GM19455 (cell line): ENCODE results near the gene VGLL1.

Experiments
- ATAC-seq: cut with Tn5 transposase; IDR thresholded peaks from one replicate; pipeline ENCODE4 v1.9.1; 2021; ENCODE audit not compliant: unreplicated experiment

VGLL1 gene

GRCh38 chrX:136531951-136532350, at the start of gene VGLL1:
Gene VGLL1, plus strand, starts transcription at chrX:136532215. Its CDS starts 3,806 bp downstream, at chrX:136536021.
- ATAC-seq, result no peak

GRCh38 chrX:136487647-136488046, 44.4 kb upstream of the VGLL1 start, which contains the start of gene BRS3:
Gene BRS3, plus strand, starts transcription at chrX:136487947. Its CDS starts 168 bp downstream, at chrX:136488115.
- ATAC-seq, result no peak

DNA sequence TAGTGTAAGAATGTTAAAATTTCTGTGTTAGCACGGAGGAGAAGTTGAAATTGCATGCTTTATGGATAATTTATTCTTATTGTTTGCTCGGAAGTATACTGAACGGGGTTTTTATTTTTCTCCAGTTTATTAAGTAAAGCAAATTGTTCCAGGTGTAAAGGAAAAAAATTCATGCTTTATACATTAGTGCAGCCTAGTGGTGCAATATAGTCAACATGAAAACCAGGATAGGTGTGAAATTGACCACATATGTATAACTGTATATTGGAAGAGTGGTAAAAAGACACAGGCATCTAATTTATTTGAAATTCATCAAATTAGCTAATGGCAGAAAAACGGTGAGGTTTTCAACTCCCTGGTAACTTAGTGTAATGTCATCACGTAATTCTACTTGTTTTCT, 43.3 kb upstream of the VGLL1 start:
- ATAC-seq, result no peak

- ATAC-seq, result no peak
These were observed 40.2 kb upstream of the VGLL1 start for GRCh38 chrX:136491832-136492231.

DNA sequence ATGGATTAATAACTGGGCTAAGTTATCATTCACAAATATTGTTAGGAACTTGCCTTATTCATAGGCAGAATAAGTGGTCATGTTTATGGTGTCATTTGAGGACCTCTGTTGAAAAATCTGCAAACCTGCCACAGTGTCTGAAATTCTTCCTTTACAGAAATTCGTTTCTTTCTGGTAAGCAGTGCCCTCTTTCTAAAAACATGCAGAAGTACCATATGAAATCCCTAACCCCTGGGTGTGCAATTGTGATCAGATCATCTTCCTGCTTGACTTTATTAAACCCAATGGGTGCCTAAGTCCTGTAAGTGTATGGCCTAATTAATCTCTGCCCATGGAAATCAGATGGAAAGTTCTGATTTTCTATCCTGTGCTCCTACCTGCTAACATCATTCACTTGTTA, 39.0 kb upstream of the VGLL1 start:
- ATAC-seq, result no peak

DNA sequence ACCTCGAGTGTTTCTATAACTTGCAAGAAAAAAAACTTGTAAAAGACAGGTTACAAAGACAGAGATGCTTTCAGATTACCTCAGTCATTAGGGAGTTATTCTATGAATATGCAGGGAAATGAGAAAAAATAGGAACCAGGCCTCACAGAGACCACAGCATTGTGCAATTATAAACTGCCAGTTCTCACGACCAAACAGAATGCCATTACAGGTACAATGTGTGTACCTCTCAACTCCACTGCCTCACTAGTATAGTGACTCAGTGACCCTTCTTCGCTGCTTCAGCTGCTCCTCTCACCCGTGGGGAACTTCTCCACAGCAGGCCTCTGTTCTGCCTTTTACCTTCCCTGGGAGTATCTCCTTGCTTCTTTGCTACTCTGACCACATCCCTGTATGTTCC, 37.0 kb upstream of the VGLL1 start:
- ATAC-seq, result no peak

- no peak for ATAC-seq
These were observed 35.7 kb upstream of the VGLL1 start for GRCh38 chrX:136496186-136496763.

DNA sequence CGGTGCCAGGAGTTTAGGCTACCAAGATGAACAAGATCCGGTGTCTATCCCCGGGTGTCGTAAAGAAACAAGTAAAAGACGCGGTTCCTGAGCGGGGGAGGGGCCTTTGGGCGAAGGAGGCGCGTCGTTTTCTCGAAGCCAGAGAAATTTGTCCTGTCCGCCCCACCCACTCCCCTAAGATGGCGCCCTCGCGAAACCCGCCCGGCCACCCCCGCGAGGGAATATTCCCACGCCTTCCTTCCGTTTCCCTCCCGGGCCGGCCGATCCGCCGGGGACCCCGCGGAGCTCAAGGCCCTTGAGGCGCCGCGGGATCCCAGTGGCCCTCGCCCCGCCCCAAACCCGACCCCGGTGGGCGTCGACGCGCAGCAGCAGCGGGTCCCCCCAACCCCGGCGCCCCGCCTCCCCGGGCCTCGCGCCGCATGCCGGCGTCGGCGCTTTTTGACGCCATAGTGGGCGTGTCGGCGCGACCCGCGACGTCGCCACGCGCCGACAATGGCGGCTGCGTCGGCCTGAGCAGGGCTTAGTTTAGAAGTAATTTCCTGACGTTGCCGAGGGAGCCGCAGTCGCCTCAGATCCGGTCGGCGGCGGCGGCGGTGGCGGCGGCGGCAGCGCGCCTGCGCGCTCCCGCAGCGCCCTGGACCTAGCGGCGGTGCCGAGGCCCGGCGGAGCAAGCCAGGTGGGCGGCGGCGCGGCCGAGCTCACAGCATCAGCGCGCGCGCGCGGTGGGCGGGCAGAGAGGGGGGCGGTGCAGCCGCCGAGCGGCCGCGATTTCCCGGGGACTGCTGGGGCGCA, 35.1 kb upstream of the VGLL1 start:
- ATAC-seq, result peak; percentile 87

DNA sequence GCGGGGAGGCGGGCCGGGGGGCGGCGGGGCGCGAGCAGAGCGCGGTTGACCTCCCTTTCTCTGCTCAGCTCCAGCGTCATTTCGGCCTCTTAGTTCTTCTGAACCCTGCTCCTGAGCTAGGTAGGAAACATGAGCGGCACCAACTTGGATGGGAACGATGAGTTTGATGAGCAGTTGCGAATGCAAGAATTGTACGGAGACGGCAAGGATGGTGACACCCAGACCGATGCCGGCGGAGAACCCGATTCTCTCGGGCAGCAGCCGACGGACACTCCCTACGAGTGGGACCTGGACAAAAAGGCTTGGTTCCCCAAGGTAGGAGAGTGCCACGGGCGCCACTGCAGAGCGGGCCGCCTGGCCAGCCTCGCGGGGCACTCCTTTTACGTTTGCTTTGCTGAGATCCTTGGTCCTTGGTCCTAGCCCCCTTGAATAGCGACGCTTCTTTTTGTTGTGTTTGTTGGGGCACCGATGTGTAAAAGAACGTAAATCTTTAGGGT, 34.4 kb upstream of the VGLL1 start, which contains the start of gene HTATSF1:
HTATSF1 (plus strand) TSS at position 37 of the 497 bp plus-strand sequence; CDS start at position 130, 93 bp downstream.
- peak; percentile 22 for ATAC-seq

DNA sequence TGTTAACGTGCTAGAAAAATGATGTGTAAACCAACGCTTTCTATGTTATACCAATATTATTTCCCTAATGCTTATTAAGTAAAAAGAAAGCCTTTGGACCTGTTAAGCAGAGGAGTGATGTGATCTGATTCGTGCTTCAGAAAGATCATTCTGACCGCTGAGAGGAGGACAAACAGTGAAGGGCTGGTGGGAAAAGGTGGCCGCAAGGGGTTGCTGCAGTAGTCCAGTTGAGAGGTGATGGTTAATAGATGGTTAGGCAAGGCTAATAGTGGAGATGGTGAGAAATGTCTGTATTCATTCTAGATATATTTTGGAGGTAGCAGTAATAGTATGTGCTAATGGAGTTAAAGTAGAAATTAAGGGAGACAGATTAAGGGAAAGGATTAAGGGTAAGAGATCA, 12.9 kb upstream of the VGLL1 start:
- no peak for ATAC-seq

DNA sequence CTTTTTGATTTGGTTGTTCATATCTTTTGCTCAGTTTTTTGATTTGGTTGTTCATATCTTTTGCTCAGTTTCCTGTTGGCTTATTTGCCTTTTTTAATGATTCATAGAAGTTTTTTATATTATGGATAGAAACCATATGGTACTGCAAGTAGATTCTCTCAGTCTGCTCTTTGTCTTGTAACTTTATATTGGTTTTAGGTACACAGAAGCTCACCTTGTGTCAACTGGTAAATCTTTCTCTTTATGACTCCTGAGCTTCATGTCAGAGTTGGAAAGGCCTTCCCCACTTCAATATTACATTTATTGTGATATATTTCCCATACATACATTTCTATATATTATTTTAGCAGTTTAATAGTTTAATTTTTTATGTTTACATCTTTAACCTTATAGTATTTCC, 8.2 kb upstream of the VGLL1 start:
- ATAC-seq, result no peak

DNA sequence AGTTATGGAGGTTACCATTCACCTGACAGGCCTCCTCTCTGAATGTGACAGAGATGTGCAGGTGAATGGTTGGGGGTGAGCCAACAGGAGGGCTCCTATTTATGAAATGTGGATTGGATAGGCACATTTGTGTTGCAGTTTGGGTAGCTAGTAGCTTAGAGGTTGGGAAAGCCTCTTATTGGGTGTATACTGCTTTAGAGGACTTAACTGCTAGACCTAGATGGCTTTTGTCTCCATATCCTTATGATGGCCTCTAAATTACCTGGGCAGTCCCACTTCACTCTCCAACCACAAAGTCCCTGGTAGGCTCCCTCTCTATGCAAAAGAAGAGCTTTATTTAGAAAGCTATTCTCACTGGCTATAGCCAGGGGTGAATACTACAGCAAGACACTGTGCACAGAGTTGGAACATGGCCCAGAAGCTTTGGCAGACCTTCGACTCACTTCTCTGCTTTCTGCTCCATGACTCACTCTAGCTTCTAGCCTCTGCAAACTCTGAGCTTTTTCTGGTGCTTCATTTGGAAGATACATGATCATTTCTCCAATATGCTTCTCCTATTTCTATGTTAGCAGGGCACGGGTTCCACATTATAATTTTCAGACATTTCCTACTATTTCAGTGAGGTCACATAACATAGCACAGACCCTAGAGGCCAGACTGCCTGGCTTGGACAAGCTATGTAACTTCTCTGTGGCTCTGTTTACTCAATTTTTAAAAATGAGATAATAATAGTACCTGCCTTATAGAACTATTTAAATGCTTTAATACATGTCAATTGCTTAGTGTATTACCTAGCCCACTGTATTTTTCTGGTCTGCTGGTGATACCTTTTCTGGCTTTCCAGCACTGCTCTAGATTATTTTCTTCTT, 6.0 kb upstream of the VGLL1 start:
- ATAC-seq, result no peak

DNA sequence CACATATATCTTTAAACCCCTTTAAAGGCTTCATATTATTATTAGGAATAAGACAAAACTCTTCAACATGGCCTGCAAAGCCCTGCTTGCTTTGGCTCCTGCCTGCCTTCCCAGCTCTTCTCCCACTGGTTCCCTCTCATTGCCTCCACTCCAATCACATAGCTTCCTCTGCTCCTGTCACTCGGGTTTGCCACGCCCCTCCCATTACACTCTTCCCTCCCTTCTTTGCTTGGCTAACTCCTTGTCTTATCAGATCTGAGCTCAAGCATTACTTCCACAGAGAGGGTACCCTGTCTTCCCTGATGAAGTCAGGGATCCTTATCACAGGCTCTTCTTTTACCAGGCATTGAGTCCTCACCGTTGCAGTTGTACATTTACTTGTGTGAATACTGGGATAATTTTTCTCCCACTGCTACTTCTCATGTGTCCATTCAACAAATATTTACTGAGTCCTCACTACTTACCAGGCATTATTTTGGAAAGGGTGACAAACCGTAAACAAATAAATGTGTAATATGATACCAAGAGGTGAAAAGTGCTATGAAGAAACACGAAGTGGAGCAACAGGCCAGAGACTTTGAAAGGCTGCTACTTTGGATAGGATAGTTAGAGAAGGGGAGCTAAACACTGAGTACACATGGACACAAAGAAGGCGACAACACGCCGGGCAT, 3.2 kb upstream of the VGLL1 start:
- no peak for ATAC-seq

DNA sequence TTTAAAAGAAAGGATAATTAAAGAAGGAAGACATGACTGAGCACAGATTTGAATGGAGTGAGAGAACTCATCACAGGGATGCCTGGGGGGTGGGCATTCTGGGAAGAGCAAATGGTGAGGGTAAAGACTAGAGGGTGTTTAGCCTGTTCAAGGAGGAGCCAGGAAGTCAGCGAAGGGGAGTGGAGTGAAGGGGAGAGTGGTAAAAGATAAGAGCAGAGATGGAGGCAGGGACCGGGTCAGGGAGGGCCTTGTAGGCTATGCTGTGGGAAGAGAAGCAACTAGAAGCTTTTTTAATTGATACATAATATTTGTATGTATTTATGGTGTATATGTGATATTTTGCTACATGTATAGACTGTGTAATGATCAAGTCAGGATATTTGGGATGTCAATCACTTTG, 2.2 kb upstream of the VGLL1 start:
- no peak for ATAC-seq

DNA sequence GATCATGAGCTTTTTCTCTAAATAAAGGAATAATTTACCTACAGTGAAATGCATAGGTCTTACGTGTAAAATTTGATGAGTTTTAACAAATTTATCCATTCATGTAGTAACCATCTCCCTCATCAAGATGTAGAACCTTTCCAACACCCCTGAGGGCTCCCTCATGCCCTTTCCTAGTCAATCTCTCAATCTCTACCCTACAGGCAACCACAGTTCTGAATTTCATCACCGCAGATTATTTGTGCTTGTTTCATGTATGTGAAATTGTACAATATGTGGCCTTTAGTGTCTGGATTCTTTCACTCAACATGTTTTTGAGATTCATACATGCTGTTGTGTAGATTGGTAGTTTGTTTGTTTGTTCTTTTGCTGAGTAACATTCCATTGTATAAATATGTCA, 2.1 kb downstream of the VGLL1 start:
- no peak for ATAC-seq

DNA sequence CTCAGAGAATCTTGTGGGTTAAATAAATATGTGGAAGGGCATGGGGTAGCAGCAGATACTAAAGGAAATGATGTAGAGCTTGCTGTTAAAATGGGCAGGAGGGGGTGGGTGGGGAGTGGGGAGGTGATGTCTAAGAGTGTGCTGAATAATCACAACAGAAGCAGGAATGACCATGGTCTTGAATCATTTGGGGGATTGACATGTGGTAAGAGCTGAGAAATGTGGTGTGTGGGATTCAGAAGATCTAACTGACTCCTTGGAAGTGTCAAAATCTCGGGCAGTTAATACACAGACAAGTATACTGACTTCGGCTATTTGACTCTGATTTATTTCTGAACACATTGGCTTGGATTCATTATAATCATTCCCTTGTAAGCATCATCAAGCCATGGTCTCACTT, 6.8 kb downstream of the VGLL1 start:
- ATAC-seq, result no peak

DNA sequence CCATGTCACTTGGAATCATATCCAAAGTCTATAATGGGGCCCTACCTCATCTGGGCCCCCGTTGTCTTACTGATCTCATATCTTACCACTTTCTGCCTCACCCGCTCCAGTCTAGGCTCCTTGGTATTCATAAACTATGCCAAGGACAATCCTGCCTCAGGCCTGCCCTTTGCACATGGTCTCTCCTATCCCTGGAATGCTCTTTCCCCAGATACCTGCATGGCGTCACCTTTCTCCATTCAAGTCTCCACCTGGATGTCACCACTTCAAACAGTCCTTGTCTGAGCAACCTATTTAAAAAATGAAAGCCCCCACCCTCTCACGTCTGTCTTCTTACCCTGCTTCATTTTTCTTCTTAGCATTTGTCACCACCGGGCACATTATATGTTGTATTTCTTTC, 8.2 kb downstream of the VGLL1 start:
- ATAC-seq, result no peak

GRCh38 chrX:136541294-136541693, 9.3 kb downstream of the VGLL1 start:
- ATAC-seq, result no peak

DNA sequence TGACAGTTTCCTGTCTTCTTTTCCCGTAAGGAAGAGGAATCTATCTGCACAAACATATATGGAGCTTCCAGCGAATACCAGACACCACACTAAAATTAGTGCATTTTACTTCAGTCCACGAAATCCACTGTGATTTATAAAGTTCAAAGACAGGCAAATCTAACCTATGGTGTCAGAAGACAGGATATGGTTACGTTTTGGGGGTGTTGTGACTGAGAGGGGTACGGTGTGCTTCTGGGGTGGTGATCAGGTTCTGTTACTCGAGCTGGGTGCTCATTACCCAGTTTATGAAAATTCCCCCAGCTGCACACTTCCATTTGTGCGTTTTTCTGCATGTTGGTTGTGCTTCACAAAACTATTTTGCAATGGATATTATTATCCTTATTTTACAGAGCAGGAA, 10.3 kb downstream of the VGLL1 start:
- no peak for ATAC-seq

DNA sequence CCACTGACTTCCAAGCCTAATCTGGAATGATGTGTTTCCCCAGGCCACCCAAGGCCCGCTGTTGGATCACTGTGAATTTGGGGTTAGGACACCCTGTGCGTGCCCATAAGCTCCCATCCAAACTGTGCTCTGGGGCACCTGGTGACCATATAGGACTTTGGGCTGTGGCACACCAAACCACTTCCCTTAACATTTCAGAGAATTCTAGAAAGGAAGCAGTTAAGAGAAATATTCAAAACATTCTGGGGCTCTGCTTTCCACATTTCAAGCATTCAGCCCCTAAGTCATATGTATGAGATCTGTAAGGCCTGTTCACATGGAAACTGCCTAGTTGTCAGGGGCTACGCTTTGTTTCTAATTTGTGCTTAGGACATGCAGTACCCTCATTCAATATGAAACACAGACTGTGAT, 14.4 kb downstream of the VGLL1 start:
- no peak for ATAC-seq

- ATAC-seq, result no peak
These were observed 17.2 kb downstream of the VGLL1 start for GRCh38 chrX:136549226-136549625.
